HS-5 (cell line): ENCODE measurements around the gene LEAP2.
A peak's percentile ranks its signal among the peaks of the same experiment; 100 is the strongest.

ENCODE experiments used
- DNase-seq: peaks from one replicate; pipeline ENCODE4 v3.0.0-alpha.2; 2012; ENCODE audit warnings: low read depth

Gene LEAP2, protein sequence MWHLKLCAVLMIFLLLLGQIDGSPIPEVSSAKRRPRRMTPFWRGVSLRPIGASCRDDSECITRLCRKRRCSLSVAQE

DNA sequence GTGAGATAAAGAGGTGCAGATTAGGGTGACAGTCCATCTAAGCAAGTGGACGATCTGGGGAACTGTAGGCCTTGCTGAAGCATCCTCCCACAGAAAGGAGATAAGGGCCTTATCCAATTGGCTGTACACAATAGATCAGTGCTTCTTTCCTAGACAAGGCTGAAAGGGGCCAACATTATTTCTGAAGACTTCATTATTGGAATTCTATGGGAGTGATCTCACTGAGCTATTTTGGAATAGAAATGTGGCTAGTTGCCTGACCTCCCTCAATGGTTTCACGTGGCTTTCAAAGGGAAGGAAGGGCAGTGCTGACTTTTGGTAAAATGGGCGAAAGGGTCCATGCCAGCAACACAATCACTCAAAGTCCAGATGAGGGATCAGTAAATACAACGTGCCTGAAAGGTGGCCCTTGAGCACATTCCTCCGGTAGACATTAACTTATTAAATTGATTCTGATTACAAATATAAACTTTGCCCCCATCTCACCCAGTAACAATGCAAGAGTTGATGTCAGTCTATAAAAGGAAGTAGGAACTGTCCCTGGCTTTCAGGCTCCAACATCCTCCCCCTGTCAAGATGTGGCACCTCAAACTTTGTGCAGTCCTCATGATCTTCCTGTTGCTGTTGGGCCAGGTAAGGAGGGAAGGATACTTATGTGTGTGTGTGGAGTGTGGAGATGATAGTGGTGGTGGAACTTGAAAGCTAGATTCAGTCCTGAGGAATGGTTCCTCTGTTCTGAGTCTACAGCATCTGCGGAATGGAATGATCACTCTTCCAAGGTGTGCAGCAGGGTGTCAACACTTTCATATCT lies at the start of gene LEAP2:
TSS of gene LEAP2 (plus strand) at position 550 of the 811 bp plus-strand sequence. CDS start at position 577, 27 bp downstream.
- DNase-seq = no peak

DNA sequence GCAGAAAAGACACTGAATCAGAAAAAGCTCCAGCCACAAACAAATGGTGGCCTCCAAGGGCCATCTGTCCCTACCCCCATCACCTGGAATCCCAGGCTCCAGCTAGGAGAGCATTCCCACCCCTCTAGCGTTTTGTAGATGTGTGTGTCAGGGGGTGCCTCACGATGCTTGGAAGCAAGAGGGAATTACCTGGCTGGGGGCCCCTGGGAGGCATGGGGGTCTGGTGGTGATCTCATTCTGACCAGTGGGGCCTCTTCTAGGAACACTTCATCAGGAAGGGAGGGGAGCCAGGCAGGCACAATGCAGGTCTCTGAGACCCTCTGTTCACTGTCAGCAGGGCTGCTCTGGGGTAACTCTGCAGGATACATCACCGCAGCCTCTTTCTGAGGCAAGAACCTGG lies 49.0 kb upstream of the LEAP2 start:
- no peak for DNase-seq

DNA sequence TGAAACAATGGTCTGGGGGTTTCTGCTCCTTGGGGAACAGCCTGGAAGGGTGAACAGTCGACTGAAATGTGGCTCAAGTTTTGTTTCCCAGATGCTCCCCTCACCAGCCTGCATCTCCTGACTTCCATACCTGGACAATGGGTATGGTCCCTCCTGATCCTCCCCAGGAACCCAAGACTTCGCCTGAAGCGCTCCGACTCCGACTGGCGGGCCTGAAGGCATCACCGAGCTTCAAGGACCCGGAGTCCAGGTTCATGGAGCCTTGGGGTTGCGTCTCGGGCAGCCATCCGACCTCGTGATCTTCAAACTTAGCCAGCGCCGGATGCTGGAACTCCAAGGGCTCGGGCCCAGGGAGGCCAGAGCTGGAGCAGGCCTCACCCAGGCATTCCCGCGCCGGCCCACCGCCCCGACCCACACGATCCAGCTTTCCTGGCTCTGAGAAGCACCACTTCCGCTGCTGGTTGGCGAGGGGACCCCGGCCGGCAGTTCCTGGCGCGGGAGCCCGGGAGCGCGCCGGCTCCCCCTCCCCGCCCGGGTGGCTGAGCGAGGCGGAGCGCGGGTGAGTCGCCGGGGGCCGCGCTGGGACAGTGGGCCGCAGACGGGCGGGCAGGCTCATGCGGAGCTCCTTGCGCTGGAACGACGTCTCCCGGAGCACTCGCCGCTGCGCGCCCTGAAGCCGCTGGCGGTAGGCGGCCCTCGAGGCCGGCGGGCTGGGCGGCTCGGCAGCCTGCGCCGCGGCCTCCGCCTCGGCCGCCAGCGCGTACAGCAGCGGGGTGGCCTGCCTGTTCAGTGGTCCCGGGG lies 48.2 kb upstream of the LEAP2 start:
- no peak for DNase-seq

DNA sequence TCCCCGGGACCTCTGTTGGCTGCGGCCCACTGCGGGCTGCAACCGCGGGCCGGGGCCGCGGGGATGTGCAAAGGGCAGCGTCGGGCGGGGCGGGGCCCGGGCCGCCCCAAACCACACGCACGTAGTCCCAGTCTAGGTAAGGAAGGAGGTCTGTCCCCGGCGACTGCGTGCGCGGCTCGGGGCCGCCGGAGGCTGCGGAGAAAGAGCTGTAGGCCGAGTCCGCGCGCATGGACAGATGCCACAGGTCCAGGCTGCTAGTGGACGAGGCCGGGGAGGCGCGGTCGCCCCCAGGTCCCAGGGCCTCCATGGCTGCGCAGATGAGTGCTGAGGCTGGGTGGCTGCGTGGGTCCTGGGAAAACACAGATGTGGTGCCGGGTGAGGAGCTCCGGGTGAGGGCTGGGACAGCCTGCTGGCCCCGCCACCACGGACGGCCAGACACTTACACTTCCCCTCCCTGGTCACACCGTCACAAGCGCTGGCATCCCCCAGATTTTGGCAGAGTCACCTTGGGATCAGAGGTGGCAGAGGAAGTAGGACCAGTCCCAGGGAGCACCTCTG lies 47.6 kb upstream of the LEAP2 start:
- DNase-seq = no peak

DNA sequence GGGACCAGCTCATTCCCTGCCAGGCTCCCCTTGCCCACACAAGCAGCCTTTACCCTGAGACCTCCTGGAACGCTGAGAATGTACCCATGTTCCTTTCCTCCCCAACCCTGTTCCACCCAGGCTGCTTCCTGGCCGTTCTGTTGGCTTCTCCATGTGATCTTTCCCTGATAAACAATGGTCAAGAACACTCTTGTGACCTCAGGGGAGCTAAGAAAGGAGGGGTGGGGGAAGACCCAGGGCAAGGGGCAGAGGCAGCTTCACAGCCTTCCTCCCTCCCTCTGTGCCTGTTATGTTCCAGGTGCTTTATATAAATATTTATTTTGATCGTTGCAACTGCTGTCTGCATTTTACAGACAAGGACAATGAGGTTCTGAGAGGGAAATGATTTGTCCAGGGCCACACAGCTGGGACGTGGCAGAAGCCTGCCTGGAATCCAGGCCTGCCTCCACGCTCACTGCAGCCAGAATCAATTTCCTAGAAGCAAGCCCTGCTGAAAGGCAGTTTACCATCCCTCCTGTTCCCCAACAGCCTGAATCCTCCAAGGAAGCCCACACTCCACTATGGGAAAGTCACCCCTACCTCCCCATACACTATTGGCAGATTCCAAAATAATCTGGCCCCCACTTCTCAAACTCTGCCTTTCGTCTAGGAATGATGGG lies 46.9 kb upstream of the LEAP2 start:
- no peak for DNase-seq

DNA sequence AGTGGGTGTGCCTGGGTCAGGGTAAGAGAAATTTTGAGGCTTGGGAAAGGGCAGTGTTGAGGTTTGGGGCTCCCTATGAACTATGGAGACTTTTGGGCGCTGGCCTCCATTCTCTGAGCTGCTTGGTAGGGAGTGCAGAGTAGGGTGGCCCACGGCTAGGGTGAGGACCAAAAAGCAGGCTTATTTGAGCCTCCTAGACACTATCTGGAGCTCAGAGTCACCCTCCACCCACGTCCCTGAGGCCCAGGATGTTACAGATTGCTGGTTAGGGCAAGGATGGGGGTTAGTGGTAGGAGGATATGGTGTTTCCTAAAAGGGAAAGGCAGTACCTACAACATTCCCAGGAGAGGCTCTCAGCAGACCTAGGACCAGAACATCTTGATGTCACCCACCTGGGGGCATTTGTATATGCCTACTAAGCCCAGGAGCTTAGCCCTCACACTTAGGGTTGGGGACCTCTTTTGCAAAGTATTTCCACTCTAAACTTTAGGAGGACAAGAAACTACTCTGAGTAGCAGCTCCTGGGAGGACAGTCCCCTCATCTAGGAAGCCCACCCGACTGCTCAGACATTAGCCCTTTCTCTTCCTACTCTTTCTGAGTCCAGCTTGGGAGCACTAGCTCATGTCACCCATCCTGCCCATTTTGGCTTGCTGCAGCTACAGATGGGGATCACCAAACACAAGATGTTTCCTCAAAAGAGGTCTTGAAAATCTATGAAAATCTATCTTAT lies 45.4 kb upstream of the LEAP2 start:
- no peak for DNase-seq

DNA sequence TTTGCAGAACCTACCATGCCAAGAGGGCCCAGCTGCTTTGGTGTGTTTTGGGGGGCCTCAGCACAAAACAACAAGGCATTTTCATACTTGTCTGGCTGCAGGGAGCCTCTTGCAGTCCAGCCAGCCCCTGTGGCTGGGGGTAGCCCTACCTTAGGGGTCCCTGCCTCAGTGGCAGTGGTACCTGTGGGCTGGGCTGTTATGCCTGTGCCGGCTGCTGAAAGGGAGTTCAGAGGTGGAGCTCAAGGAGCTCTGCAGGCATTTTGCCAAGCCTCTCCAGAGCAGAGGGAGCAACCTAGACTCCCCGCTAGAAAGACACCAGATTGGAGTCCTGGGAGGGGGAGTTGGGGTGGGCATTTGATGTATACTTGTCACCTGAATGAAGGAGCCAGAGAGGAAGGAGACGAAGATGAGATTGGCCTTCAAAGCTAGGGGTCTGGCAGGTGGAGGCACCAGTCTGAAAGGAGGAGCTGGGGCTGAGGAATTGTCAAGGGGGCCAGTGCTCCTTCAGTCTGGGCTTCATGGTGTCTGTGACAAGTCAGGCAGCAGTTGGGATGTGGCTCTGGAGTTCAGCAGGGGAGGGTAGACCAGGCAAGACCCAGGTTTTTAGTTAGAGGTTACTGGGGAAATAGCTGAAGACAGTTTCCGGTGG lies 44.5 kb upstream of the LEAP2 start:
- no peak for DNase-seq

DNA sequence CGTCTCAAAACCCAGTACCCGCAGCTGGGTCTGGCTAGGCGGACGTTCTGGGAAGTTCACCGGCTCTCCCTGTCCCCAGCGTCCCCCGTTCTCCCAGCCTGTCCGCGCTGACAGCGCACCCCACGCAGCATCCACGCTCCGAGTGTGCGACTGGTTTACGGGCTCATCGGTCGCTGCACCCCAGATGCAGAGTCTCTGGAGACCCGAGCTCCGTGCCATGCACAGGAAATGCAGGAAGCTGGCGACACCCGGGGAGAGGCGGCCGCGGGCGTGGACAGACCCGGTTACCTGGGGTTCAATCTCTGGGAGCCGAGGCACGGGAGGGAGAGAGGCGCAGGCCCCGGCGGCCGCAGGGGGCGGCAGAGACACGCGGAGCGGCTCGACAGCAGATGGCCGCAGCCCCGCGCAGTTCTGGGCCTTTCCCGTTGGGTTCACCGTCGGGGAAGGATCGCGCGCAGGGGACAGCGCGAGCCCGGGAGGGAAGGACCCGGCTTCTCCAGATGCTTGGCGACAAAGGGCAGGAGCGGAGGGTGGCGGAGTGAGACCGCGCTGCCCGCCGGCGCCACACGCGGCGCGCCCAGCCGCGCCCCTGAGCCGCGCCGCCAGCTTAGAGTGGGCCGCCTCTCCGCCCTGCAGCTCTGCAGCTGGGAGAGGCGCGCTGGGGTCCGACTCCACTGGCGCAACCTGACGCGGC lies 43.6 kb upstream of the LEAP2 start:
- DNase-seq = peak; percentile 44

DNA sequence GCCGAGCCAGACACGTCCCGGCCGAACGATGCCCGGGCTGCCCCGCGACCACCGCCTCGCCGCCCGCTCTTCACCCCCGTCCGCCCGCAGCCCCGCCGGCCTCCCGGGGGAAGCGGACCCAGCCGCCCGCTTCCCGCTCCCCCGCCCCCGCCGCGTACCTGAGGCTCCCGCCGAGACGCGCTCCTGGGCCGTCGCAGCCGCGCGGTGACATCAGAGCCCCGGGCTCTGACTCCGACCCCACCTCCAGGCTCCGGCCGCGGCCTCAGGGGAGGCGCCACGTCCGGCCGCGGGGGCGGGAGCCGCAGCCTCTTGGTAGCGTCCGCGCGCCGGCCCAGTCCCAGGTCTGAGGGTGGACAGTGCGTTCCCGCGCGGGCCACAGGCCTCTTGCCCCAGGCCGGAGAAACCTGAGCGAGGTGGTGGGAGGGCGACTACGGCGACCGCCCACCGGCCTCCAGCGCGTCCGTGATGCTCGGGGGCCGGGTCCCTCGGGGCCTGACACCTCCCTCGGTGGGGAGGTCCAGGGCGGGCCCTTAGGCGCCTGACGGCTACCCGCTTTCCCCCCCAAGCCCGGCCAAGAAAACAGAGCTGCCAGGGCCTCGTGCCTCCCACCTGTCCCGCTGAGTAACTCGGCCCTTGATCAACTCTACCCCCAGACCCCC lies 42.9 kb upstream of the LEAP2 start, which contains the start of gene SHROOM1:
TSS of gene SHROOM1 (minus strand) at position 212 of the 659 bp plus-strand sequence. CDS start 4,507 bp downstream, outside the sequence.
- DNase-seq = no peak

DNA sequence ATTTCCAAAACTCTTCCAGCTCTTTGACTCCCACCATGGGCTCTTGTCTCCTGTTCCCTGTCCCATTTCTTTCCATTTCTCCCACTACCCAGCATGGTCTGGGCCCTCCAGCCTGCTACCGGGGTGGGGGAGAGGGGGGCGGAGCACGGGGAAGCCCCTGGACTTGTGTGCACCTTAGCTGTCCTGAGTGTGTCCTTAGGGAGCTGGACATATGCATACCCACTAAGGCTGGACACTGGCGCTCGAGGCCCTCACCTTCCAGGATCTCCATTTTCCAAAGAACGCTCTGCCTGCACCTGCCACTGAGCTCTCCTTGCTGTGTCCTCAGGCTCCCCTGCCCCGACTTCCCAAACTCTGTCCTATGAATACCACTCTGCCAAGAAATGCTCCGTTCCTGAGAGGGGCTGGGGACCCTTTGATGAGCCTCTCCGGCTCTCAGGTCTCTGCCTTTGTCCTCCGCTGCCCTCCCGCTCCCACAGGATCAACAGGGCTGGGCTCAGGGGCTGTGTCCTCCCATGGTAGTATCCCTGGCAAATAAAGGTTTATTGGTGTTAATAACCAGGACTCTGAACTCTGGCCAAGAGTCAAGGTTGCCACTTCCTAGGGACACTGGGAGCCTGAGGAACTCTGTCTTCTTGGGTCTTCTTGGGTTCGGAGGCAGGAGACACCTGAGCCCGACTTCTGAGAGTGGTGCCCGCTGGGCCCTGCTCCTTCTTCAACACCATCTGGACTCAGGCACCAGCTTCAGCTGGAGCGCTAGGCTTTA lies 42.2 kb upstream of the LEAP2 start:
- DNase-seq = no peak

DNA sequence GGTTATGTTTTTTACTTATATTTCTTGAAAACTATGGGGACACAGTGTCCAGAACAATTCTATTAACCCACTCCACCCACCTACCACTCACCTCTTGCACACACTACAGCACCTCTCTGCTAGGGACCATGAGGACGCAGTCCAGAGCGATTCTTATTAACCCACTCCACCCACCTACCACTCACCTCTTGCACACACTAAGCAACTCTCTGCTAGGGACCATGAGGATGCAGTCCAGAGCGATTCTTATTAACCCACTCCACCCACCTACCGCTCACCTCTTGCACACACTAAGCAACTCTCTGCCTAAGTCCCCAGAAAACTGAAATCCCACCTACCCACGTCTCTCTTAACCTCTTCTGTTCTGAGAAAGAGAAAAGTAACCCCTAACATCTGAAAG lies 40.9 kb upstream of the LEAP2 start:
- no peak for DNase-seq

DNA sequence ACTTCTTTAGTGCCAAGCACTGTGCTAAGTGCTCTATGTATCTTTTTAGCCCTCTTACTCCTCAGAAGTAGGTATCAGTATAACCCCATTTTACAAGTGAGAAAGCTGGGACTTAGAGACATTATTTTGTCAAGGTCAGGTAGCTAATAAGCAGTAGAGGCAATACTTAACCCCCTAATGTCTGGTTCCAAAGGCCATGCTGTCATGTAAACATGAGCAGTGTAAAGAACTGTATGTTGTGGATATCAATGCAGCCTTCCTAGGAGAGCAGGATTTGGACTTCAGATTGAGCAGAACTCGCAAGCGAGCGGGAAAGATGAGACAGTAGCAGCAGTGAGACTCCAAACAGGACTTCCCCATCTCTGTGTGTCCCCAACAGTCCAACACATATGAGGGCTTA lies 39.4 kb upstream of the LEAP2 start:
- DNase-seq = no peak

DNA sequence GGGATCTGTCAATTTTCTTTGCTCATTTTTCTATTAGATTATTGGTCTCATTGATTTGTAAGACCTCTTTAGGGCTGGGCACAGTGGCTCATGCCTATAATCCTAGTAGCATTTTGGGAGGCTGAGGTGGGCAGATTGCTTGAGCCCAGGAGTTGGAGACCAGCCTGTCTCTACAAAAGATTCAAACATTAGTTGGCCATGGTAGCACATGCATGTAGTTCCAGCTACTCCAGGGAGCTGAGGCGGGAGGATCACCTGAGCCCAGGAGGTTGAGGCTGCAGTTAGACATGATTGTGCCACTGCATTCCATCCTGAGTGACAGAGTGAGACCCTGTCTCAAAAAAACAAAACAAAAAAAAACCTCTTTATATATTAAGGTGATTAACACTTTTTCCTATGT lies 36.6 kb upstream of the LEAP2 start:
- no peak for DNase-seq

DNA sequence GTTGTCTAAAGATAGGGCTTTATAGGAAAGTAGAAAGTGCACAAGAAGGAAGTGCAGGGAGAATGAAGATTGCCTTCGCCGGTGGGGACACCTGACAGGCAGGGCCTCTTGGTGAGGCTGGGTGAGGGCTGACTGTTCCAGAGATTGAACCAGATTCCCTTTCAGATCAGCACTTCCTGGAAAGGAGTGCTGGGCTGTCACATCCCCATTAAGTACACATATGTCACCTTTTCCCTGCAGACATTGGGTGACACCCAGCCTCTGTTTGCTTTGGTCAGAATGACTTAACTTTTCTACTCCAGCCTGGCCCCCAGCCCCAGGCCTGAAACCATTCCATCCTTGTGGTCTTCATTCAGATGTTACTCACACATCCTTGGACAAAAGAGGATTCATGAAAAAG lies 35.6 kb upstream of the LEAP2 start:
- DNase-seq = no peak

DNA sequence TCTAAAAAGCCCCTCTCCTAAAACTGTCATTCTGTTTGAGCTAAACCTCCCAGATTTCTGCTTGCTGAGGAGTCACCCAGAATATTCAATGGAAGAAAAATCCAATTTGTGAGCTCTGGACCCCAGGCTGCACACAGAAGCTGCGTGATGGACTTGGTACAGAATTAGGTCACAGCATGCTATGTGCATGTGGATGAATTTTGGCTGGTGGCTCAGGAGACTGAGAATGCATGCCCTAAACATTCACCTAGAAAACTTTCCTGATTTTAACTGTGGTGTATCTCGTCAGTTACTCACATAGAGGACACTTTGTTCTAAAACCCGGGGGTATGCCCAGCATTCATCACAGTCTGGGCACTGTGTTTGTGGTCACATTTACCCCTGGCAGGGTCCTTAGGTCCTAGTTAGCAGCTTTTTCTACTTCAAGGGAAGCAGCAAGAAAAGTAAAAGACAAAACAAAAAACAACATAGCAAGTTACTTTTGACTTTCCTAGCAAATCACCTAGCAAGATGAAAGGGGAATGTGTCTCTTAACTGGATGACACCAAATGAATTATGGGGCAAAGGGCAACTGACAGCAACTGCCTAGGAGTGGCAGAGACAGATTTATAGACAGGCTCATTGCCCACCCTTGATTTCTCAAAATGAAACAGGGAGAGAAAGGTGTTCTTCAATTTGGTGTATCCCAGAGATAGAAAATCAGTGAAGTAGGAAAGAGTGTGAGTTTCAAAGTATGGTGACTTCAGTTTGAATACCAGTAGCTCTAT lies 34.8 kb upstream of the LEAP2 start:
- DNase-seq = no peak

DNA sequence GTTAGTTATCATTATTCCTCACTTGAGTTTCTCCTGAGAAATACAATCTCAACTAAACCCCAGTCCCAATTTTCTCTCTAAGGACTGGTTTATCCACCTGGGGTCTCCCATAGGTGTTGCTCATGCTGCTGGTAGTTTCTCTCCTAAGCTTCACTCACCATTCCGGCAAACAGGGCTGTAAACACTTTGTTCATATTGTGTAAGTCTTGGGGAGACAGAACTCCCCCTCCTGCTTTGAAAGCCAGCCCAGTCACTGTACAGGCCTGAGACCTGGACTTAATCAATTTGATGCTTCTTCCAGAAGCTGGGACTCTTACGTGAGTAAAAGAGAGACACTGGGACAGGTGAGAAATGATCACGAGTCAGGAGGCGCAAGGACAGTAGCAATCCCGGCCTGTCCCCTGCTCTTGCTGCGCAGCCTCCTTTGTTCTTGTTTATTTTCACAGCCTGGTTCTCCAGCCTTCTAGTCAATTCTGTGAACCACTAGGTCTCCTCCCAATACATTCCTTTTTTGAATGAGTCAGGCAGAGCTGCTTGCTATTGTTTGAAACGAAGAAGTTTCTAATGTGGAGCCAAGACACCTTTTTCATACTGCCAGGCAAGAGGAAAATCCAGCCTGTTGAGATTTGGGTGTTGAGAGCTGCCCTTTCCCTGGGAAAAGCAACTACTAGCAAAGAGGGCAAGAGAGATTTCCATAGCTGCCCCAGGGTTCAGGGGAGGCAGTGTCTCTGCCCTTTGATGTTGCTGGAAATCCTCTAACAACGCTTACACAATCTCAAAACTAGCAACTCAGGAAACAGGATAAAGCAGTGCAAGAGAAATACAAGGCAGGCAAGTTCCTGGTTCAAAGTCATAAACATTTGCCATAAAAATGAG lies 33.8 kb upstream of the LEAP2 start:
- no peak for DNase-seq

DNA sequence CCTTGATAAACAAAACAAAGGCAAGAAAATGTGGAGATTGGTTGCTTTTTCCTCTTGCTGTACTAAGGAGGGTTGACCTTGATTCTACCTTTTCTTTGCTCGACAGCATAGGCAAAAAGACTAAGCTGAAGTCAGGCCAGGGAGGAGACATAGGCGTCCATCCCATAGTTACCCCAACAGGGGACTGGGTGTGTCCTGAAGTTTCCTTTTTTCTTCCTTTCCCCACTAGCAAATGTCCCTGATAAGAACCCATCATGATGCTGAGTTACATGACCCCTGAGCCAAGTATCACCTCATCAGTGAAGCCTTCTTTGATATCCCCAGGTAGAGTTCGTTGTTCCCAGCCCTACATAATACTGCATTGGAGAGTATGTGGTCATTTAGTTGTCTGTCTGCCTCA lies 33.2 kb upstream of the LEAP2 start:
- DNase-seq = no peak
